ENCODE results near the gene LRBA.
"Not testable (repeated sequence)": the region's sequence is repeated elsewhere in the genome, so short reads cannot be mapped to it uniquely, and the experiment has no call there.

The LRBA gene

DNA sequence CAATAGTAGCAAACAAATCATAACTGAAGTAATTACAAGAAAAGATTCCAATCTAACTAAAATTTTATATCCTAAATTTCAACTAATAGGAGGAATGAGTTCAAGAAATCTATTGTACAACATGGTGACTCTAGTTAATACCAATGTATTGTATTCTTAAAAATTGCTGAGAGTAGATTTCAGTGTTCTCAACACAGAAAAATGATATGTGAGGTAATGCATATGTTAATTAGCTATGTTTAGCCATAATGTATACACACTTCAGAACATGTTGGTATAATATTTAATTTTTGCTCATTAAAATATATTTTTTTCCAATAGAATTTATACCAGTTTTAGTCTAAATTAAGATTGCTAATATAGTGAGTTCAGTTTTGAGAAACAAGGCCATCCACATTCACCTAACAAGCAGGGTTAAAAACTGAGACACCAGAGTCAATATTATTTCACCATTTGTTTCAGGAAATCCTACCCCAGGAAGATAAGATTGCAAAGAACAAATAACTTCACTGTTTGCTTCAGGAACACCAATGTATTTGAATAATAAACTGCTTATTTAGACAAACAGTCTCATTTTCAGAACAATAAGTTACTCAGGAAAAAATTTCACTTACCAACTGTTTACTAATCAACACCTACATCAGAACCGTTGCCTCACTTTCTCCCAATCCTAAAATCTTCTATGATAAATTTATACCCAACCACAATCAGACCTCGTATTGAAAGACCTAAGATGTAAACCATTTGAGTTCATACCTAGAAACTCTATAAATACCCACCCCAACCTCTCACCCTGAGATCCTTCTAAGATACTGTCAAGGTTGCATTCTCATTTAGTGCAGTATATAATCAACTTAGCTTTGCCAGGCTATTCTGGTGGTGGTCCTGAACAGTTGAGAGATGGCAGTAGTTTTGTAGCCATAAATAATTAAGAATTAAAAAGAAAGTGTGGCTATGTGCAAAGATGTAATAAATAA is 300.3 kb downstream of the LRBA start:
- DNase-seq: no peak

GRCh38 chr4:150713251-150713650 is 301.8 kb downstream of the LRBA start:
- no peak for DNase-seq

GRCh38 chr4:150710770-150711375 is 304.2 kb downstream of the LRBA start:
- no peak for DNase-seq

DNA sequence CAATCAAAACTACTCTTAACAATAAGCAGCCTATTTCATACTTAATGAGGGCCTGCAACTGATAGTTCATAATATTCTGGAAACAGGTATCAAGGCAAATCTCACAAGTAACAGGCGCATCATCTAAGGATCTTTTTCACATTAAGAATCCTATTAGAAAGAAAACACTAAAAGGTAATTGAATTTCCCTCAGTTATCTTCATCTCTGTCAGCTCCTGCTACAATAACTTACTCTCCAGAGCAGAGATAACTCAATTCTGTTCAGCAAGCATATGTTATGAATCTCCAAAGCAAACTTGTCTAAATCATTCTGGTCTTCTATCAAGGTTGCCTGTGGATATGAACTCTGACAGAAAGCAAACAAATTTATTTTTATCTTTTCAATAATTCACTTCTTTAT is 307.1 kb downstream of the LRBA start:
- no peak for DNase-seq

- DNase-seq: no peak
These were observed 315.5 kb downstream of the LRBA start for GRCh38 chr4:150699599-150699998.

GRCh38 chr4:150695162-150695561 is 319.9 kb downstream of the LRBA start:
- DNase-seq: no peak

DNA sequence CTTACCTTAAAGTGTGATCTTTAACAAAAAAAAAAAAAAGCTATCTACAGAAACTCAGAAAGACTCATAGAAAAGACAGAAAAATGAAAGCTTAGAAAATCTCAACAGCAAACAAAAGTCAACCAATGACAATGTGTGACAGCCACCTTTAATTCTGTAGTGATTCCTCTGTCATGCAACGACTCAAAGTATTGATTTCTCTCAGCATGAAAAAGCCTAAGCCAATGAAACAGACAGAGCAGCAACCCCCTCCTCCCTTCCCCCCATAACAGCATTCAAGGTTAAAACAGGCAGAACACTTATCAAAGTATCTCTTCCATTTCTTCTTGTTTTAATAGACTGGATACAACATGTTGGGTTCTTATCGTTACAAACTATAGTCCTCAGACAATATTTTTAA is 320.6 kb downstream of the LRBA start:
- no peak for DNase-seq

DNA sequence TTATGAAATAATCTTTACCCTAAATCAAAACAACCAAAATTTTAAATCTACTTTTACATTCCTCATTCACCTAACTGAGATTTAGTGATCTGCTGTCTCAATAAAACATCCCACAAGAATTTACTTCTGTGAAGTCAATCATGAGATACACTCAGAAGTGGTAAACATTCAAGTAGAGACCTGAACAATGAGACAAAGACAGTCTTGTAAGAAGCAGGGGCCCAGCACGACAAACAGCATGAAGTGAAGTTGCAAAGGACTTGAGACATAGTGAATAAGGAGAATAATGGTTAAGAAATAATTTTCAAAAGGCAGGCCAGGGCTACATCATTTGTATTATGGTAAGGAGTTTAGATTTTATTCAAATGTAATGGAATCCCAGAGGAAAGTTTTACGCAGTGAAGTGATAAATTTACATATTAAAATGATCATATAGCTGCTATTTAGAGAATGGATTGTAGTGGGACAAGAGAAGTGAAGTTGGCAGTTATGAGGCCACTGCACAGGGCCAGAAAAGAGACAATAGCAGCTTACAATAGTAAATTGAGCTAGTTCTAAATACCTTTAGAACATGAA is 331.2 kb downstream of the LRBA start:
- no peak for DNase-seq

DNA sequence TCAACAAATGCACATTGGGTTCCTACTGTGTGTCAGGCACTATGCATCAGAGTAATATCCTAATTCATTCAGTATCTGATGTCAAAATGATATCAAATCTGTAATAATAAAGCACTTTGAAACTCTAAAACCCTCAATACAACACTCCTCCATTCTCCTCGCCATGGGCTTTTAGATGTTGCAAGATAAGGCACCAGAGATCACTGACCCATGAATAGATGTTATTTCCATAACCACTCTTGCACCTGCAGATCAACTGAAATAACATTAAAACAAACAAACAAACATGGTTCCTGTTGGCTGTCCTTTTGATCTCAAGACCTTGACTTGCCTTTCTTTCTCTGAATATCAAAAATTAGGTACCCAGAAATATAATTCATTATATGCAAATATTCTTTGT is 333.0 kb downstream of the LRBA start:
- no peak for DNase-seq

GRCh38 chr4:150681063-150681462 is 334.0 kb downstream of the LRBA start:
- no peak for DNase-seq

DNA sequence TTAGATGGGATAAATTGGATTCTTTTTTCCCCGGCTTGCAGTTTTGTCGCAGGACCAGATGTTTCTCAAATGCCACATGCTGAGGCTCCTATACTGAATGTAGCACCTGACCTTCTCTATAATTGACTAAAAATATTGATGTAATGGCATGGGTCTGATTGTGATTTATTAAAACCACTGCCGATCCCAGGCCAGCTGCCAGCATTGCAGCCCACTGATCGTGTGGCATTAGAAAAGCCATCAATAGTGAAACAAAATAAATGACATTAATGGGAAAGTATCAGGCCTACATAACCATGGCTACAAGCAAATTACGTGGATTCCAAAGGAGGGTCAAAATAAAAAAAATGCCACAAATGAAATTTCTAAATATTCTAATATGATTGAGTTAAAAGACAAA is 334.4 kb downstream of the LRBA start:
- DNase-seq: no peak

DNA sequence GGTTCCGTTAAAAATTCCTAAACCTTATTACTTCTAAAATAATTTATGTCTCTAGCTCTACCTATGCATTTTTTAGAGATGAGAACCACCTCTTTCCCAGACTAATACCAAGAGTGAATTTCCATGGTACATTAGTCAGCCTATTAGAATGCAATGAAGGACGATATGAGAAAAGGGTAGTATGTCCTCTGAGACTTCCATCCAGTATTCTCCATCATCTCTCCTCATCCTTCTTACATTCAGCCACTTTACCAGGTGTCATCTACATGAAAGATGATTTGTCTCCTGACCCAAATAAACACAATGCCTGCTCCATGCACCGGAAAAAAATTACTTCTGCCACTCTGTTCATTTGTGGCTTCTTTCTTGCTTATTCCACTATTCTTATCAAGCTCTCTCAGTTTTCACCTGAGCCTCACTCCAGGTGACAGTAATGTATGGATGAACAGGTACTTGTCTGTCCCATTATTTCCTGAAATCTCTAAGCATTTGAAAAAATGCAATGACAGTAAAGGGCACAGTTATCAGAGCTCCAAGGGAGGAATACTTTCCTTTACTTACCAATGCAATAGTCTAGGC is 335.2 kb downstream of the LRBA start:
- no peak for DNase-seq

GRCh38 chr4:150679018-150679764 is 335.9 kb downstream of the LRBA start:
- DNase-seq: no peak

GRCh38 chr4:150673793-150674192 is 341.3 kb downstream of the LRBA start:
- DNase-seq: no peak

DNA sequence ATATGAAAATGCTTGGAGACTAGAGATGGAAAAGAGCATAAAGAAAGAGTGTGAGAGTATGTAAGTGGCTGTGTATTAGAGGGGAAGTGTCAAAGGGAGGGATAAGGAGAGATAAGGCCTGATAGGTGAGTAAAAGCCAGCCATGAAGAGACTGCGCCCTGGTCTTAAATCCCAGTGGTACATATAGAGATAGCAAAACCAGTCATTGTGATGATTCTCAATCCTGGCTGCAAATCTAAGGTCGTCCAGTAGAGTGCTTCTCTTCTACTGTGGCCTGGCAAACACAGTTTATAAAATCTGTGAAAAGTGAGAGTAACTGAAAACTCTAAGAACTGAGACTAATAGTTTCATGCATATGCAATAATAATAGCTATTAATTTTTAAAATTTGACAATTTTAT is 346.3 kb downstream of the LRBA start:
- DNase-seq: no peak

DNA sequence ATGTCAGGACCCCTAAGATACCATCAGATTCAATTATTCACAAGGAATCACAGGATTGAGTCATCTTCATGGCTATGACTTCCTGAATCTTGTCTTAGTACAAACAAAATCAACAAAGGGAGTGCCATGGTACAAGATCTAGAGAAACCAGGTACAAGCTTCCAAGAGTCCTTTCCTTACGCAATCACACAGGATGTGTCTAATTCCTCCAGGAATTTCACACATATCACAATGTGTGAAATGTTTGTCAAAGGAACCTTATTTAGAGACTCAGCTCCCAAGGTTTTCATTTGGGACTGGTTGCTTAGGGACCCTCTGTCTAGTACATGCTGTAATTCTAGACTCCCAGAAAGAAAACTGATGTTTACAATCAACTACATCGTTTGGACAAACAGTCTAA is 350.1 kb downstream of the LRBA start:
- no peak for DNase-seq

GRCh38 chr4:150662686-150663085 is 352.4 kb downstream of the LRBA start:
- DNase-seq: no peak

DNA sequence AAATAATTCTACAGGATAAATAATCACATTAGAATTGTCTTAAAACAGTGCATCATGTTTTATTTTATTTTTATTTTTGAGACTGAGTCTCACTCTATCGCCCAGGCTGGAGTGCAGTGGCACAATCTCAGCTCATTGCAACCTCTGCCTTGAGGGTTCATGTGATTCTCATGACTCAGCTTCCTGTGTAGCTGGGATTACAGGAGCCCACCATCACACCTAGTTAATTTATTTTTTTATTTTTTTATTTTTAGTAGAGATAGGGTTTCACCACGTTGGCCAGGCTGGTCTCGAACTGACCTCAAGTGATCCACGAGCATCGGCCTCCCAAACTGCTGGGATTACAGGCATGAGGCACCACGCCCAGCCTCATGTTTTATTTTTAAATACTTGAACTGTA is 353.5 kb downstream of the LRBA start:
- not testable (repeated sequence) for DNase-seq

GRCh38 chr4:150658258-150658657 is 356.8 kb downstream of the LRBA start:
- not testable (repeated sequence) for DNase-seq

- DNase-seq: no peak
These were observed 358.2 kb downstream of the LRBA start for GRCh38 chr4:150656891-150657290.

DNA sequence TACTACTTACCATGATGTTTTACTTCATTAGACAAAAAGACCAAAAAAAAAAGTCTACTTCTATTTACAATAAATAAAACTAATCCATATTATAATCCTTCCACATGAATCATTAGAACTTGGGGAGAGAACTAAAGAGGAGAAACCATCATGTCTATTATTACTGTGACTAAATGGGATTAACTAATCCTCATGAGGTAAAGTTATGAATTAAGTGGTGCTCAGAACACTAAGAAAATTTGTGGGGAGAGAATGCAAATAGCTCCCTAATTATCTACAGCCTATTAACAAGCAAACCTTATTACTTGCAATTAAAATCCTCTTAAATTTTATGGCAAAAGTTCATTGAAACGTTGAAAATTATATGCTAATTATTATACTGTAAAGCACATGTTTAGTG is 364.3 kb downstream of the LRBA start:
- no peak for DNase-seq

- no peak for DNase-seq
These were observed 367.0 kb downstream of the LRBA start for GRCh38 chr4:150648123-150648522.

DNA sequence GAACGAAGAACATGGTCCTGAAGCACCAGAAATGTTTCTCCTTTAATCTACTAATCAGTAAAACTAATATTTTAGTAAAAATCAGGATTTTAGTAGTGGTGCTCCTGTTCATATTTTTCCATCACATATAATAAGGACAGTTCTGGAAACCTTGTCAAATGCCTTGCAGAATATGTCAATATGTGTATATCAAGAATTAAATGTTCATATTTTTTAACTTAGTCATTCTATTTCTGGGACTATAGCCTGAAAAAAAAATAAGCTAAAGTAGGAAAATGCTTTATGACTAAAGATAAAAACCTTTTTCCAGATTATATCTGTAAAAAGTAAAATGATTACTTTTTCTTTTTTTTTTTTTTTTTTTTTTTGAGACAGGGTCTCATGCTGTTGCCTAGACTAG is 368.1 kb downstream of the LRBA start:
- DNase-seq: no peak
